Neural crest cell (in vitro differentiated cells): ENCODE results near the gene TNFRSF18. TPM values are rescaled to one million over a fixed set of nuclear protein-coding genes. Genes with fewer than 3 reads are reported as not detected.

Source experiments
- DNase-seq: peaks from one replicate; pipeline ENCODE4 v3.0.0; 2021; ENCODE audit warnings: low read depth, mixed read lengths, low spot score
- H3K27ac Mint-ChIP-seq: one replicate; pipeline ENCODE4 v1.8.0; 2021; ENCODE audit warnings: mild to moderate bottlenecking, mixed read lengths; ENCODE audit not compliant: unreplicated experiment
- H3K27me3 Mint-ChIP-seq: 2 replicates; pipeline ENCODE4 v1.8.0; 2021; ENCODE audit warnings: low read depth, mild to moderate bottlenecking, mixed read lengths
- H3K36me3 Mint-ChIP-seq: 2 replicates; pipeline ENCODE4 v1.8.0; 2021; ENCODE audit warnings: low read depth, mild to moderate bottlenecking, mixed read lengths
- H3K4me1 Mint-ChIP-seq: 2 replicates; pipeline ENCODE4 v1.8.0; 2021; ENCODE audit warnings: mixed read lengths
- H3K4me3 Mint-ChIP-seq: one replicate; pipeline ENCODE4 v1.8.0; 2021; ENCODE audit warnings: mild to moderate bottlenecking, mixed read lengths
- H3K9me3 Mint-ChIP-seq: 2 replicates; pipeline ENCODE4 v1.8.0; 2021; ENCODE audit warnings: mixed read lengths
- total RNA-seq: library from RNA; stranded (reverse); gene quantifications from 2 replicates; pipeline ENCODE4 v1.2.1, GENCODE V29; 2021
- TF ChIP-seq, protein P1 (sequence below): fragments of 200-600 bp; sonication (generic); conservative IDR thresholded peaks from 2 replicates; pipeline ENCODE4 v1.5.0; 2021; ENCODE audit warnings: antibody characterized with exemption, mild to moderate bottlenecking

TNFRSF18 gene
- total RNA-seq, 1 donor from 2014 or later: not detected

DNA sequence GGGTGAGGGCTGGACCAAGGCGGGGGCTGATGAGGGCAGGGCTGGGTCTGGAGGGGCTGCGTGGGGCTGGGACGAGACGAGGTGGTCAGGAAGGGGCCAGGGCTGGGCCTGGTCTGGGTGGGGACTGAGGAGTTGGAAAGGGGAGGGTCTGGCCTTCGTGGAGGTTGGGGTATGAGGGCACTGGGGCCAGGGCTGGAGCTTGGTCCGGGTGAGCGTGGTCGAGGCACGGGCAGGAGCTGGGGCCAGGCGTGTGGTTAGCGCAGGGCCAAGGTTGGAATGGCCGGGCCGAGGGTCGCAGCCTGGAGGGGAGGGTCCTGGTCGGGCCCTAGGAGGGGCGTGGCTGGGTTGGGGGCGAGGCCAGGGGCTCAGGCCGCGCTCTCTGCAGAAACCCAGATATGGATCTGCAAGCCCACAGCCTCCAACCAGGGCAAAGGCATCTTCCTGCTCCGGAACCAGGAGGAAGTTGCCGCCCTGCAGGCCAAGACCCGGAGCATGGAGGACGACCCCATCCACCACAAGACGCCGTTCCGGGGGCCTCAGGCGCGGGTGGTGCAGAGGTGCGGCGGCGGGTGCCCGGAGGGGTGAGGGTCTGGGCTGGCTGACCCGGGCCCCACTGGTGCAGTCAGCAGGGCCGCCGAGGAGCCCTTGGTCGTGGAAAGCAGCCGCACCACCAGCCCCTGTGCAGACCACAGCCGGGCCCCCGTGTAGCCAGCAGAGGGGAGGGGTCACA lies 23.7 kb downstream of the TNFRSF18 start:
- H3K4me3 Mint-ChIP-seq: no peak overlapping the region
- no peaks in the 10 kb centered on the region for H3K36me3 Mint-ChIP-seq
- no peak for DNase-seq
- no peak overlapping the region for H3K27ac Mint-ChIP-seq
- no peaks in the 10 kb centered on the region for H3K27me3 Mint-ChIP-seq
- TF ChIP-seq, protein P1, sequence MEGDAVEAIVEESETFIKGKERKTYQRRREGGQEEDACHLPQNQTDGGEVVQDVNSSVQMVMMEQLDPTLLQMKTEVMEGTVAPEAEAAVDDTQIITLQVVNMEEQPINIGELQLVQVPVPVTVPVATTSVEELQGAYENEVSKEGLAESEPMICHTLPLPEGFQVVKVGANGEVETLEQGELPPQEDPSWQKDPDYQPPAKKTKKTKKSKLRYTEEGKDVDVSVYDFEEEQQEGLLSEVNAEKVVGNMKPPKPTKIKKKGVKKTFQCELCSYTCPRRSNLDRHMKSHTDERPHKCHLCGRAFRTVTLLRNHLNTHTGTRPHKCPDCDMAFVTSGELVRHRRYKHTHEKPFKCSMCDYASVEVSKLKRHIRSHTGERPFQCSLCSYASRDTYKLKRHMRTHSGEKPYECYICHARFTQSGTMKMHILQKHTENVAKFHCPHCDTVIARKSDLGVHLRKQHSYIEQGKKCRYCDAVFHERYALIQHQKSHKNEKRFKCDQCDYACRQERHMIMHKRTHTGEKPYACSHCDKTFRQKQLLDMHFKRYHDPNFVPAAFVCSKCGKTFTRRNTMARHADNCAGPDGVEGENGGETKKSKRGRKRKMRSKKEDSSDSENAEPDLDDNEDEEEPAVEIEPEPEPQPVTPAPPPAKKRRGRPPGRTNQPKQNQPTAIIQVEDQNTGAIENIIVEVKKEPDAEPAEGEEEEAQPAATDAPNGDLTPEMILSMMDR: no peak
- H3K9me3 Mint-ChIP-seq: no peaks in the 10 kb centered on the region
- H3K4me1 Mint-ChIP-seq: peaks cover 13% of the 10 kb centered on the region

DNA sequence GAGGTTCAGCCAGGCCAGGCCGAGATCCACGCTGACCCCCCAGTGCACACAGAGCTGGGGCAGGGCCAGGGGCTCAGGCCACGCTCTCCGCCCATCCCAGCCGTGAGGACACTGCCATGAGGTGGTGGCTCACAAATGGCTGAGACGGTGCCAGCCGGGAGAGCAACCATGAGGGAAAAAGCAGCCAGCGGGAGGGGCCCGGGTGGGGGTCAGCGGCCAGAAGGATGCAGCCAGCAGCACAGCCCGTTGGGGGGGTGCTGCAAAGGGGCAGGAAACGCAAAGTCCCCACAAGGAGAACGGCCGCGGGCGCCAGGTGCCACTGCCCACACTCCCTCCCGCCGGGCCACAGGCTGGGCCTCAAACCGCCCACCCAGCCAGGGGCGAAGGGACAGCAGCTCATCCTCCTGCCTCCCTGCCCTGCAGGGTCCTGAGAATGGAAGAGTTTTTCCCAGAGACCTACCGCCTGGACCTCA lies 24.4 kb downstream of the TNFRSF18 start:
- no peak for DNase-seq
- Mint-ChIP-seq H3K9me3 (no peaks in the 10 kb centered on the region), H3K27me3 (peaks cover 5% of the 10 kb centered on the region), H3K4me1 (peaks cover 16% of the 10 kb centered on the region), H3K36me3 (no peaks in the 10 kb centered on the region), H3K27ac (no peak overlapping the region), H3K4me3 (no peak overlapping the region)
- TF ChIP-seq, protein P1: no peak

DNA sequence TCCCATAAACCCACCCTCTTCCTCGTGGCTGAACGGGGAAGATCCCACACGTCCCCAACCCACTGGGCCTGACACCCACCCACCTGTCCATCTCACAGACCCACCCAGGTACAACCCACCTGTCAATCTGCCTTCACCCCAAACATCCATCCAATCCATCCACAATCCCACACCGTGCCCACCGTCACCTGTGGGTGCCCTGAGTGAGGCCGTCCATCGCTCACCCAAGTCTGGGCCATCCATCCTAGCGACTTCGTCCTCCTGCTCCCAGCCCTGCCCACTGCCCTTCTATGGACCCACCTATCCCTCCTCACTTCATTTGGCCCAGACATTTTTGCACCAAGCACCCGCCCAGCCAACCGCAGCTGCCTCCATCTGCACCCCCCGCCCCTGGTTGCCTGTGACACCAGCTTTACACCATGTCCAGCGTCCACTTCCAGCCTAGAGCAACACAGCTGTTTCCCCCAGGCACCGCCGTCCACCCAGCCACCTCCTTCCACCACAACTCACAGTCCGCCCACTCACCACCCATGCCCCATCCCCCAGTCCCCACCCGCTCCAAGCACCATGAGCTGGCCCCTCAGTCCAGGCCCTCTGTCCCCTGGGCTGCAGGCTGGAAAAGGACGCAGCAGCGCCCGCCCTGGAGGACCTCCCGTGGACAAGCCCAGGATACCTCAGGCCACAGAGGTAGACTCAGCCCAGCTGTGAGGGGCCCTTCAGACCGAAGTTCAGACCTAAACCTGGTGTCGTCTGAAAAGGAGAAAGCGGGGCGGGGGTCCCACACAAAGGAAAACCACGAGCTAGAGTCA lies 25.1 kb downstream of the TNFRSF18 start:
- Mint-ChIP-seq H3K4me3 (peak overlapping the region; percentile 57), H3K36me3 (no peaks in the 10 kb centered on the region), H3K9me3 (no peaks in the 10 kb centered on the region), H3K27ac (peak overlapping the region; percentile 83), H3K27me3 (peaks cover 10% of the 10 kb centered on the region), H3K4me1 (peaks cover 19% of the 10 kb centered on the region)
- no peak for DNase-seq
- TF ChIP-seq, protein P1: no peak

DNA sequence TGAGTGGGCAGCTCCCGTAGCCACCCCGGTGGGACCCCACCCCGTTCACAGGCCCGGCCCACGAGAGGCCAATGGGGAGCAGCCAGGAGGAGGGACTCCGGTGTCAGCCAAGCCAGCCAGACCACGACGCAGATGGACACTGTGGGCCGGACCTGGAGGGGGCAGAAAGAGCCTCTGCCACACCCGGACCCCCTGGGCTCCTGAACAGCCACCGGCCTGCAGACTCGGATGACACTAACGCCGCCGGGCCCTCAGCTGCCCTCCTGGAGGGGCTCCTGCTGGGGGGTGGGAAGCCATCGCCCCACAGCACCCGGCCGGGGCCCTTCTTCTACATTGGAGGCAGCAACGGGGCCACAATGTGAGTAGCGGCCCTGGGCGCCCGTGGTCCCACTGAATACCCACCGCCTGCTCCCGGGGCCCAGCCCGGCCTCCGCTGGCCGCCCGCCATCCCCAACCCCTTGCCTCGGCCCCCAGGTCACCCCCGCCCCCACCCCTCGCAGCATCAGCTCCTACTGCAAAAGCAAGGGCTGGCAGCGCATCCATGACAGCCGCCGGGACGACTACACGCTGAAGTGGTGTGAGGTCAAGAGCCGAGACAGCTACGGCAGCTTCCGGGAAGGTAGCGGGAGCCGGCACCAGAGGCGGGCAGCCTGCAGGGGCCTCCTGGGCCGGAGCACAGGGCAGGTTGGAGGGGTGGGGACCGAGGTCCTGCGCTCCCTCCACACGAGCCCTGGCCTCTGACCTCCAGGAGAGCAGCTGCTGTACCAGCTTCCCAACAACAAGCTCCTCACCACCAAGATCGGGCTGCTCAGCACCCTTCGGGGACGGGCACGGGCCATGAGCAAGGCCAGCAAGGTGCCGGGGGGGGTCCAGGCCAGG lies 26.2 kb downstream of the TNFRSF18 start:
- H3K4me1 Mint-ChIP-seq: peaks cover 12% of the 10 kb centered on the region
- no peak for DNase-seq

More for the DNA sequence above, 26.2 kb downstream of the TNFRSF18 start:
- Mint-ChIP-seq H3K27me3 (peaks cover 20% of the 10 kb centered on the region), H3K27ac (no peak overlapping the region), H3K9me3 (no peaks in the 10 kb centered on the region), H3K36me3 (no peaks in the 10 kb centered on the region), H3K4me3 (no peak overlapping the region)
- TF ChIP-seq, protein P1: no peak
